Breast epithelium (tissue), 3 donors: ENCODE data around the gene LRRC74B.

Experiments
- CTCF ChIP-seq, 3 donors: fragments of 450-650 bp; IDR thresholded peaks; one replicate each; pipeline ENCODE4 v1.5.1; 2016 to 2017; ENCODE audit warnings: antibody characterized with exemption in 3 of 3, mild to moderate bottlenecking in 3 of 3, moderate library complexity in 3 of 3
- POLR2A ChIP-seq: fragments of 450-650 bp; IDR thresholded peaks from one replicate; pipeline ENCODE4 v1.6.1; 2016; ENCODE audit warnings: antibody characterized with exemption, mild to moderate bottlenecking, moderate library complexity
- POLR2AphosphoS5 ChIP-seq, 3 donors: sonication (generic); formaldehyde crosslinking; IDR thresholded peaks; one replicate each; pipeline ENCODE4 v1.6.1; 2017; ENCODE audit warnings: antibody characterized with exemption in 3 of 3

- TF ChIP-seq CTCF (IDR thresholded peaks at IDR 0.05) (peak; percentile 65 to 78 (median 66)), POLR2AphosphoS5 (IDR thresholded peaks at IDR 0.05) (no peak), POLR2A (no peak)
These were observed 57.0 kb downstream of the LRRC74B start for GRCh38 chr22:21102659-21103267.
